GM12801 (cell line): ENCODE data around the gene BRMS1.

Source experiments
- TF ChIP-seq, protein P1 (sequence below): IDR thresholded peaks from one replicate; pipeline ENCODE4 v1.5.1; 2011; ENCODE audit warnings: control low read depth; ENCODE audit not compliant: insufficient read length; ENCODE audit errors: extremely low read depth

The BRMS1 gene

DNA sequence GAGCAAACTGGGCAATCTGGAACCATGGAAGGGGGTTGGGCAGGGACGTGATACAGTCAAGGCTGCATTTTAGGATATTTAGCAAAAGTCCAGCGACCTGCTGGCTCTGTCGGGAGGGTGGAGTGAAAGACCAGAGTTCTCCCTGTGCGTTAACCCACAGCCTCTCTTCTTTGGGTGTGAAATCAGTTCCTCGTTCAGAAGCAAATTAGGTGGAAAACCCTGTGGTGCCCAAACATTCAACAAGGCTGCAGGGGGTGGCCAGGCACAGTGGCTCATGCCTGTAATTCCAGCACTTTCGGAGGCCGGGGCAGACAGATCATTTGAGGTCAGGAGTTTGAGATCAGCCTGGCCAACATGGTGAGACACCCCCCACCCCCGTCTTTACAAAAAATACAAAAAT is 47.3 kb downstream of the BRMS1 start:
- TF ChIP-seq, protein P1, sequence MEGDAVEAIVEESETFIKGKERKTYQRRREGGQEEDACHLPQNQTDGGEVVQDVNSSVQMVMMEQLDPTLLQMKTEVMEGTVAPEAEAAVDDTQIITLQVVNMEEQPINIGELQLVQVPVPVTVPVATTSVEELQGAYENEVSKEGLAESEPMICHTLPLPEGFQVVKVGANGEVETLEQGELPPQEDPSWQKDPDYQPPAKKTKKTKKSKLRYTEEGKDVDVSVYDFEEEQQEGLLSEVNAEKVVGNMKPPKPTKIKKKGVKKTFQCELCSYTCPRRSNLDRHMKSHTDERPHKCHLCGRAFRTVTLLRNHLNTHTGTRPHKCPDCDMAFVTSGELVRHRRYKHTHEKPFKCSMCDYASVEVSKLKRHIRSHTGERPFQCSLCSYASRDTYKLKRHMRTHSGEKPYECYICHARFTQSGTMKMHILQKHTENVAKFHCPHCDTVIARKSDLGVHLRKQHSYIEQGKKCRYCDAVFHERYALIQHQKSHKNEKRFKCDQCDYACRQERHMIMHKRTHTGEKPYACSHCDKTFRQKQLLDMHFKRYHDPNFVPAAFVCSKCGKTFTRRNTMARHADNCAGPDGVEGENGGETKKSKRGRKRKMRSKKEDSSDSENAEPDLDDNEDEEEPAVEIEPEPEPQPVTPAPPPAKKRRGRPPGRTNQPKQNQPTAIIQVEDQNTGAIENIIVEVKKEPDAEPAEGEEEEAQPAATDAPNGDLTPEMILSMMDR: no peak

DNA sequence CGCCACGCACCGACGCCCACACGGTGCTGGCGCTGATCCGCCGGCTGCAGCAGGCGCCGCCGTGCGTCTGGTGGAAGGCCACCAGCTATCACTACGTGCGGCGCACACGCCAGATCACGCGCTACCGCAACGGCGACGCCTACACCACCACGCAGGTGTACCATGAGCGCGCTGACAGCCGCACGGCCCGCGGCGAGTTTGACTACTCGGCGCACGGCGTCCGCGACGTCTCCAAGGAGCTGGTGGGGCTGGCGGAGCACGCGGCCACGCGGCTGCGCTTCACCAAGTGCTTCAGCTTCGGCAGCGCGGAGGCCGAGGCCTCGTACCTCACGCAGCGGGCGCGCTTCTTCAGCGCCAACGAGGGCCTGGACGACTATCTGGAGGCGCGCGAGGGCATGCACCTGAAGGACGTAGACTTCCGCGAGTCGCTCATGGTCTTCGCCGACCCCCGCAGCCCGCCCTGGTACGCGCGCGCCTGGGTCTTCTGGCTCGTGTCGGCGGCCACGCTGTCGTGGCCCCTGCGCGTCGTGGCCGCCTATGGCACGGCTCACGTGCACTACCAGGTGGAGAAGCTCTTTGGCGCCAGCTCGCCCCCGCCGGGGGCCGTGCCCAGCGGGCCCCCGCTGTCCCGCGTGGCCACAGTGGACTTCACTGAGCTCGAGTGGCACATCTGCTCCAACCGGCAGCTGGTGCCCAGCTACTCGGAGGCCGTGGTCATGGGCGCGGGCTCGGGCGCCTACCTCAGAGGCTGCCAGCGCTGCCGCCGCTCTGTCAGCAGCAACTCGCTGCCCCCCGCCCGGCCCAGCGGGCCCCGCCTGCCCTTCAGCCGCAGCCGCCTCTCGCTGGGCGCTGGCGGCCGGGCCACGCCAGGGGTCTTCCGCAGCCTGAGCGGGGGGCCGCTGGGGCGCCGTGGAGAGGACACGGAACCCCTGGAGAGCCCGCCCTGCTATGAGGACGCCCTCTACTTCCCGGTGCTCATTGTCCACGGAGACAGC is 50.0 kb downstream of the BRMS1 start:
- TF ChIP-seq, protein P1: no peak

- TF ChIP-seq, protein P1: no peak
Measured at GRCh38 chr11:66293777-66294625, 50.9 kb downstream of the BRMS1 start.

GRCh38 chr11:66293352-66293751 is 51.6 kb downstream of the BRMS1 start:
- TF ChIP-seq, protein P1: no peak

GRCh38 chr11:66292543-66293332 is 52.2 kb downstream of the BRMS1 start:
- TF ChIP-seq, protein P1: no peak

- TF ChIP-seq, protein P1: no peak
Measured at GRCh38 chr11:66291706-66292542, 53.0 kb downstream of the BRMS1 start, which contains the start of gene TMEM151A. TSS of gene TMEM151A (plus strand) at chr11:66291894. CDS start at chr11:66292014, 120 bp downstream.
